Measurements from ENCODE around the gene FOXO6. TPM values are rescaled to one million over a fixed set of nuclear protein-coding genes. Genes with fewer than 3 reads are reported as not detected.
A peak's percentile ranks its signal among the peaks of the same experiment; 100 is the strongest.

FOXO6 gene
- total RNA-seq, 1 donor from 2014 or later = 2.6 TPM

- no peaks in the 10 kb centered on the region for H3K9me3 ChIP-seq (ENCODE audit: control insufficient read depth in 3 of 3, low read length in 3 of 3)
- H3K27ac ChIP-seq (ENCODE audit: low read depth, low read length) = peak overlapping the region; percentile 93
- H3K9ac ChIP-seq (ENCODE audit: low read depth in 1 of 3, low read length in 3 of 3) = peak overlapping the region; percentile 22 to 81 (median 60)
- no peaks in the 10 kb centered on the region for H3K27me3 ChIP-seq (ENCODE audit: control insufficient read depth in 3 of 3, insufficient read depth in 3 of 3, low read length in 3 of 3)
- no peaks in the 10 kb centered on the region for H3K36me3 ChIP-seq (ENCODE audit: control insufficient read depth in 3 of 3, insufficient read depth in 3 of 3, low read length in 3 of 3)
- peak overlapping the region in 2 of 3 donors; percentile 8 to 36 for H3K4me3 ChIP-seq (ENCODE audit: low read length in 3 of 3)
- H3K4me1 ChIP-seq (ENCODE audit: control insufficient read depth in 3 of 3, insufficient read depth in 3 of 3, low read length in 3 of 3) = peaks cover 17 to 32% (median 29%) of the 10 kb centered on the region in 3 donors
These were observed 19.3 kb upstream of the FOXO6 start for GRCh38 chr1:41341772-41342562.

- no peaks in the 10 kb centered on the region for H3K27me3 ChIP-seq (ENCODE audit: control insufficient read depth in 3 of 3, insufficient read depth in 3 of 3, low read length in 3 of 3)
- H3K4me3 ChIP-seq (ENCODE audit: low read length in 3 of 3) = peak overlapping the region in 1 of 3 donors; percentile 36
- H3K9ac ChIP-seq (ENCODE audit: low read depth in 1 of 3, low read length in 3 of 3) = peak overlapping the region; percentile 22 to 81 (median 60)
- no peaks in the 10 kb centered on the region for H3K9me3 ChIP-seq (ENCODE audit: control insufficient read depth in 3 of 3, low read length in 3 of 3)
- peaks cover 17 to 35% (median 29%) of the 10 kb centered on the region in 3 donors for H3K4me1 ChIP-seq (ENCODE audit: control insufficient read depth in 3 of 3, insufficient read depth in 3 of 3, low read length in 3 of 3)
- no peaks in the 10 kb centered on the region for H3K36me3 ChIP-seq (ENCODE audit: control insufficient read depth in 3 of 3, insufficient read depth in 3 of 3, low read length in 3 of 3)
- H3K27ac ChIP-seq (ENCODE audit: low read depth, low read length) = peak overlapping the region; percentile 93
These were observed 18.4 kb upstream of the FOXO6 start for GRCh38 chr1:41342774-41343355.

GRCh38 chr1:41343790-41344699 lies 17.2 kb upstream of the FOXO6 start:
- Histone ChIP-seq H3K9me3 (ENCODE audit: control insufficient read depth in 3 of 3, low read length in 3 of 3) (no peaks in the 10 kb centered on the region), H3K4me3 (ENCODE audit: low read length in 3 of 3) (no peak overlapping the region), H3K27ac (ENCODE audit: low read depth, low read length) (peak overlapping the region; percentile 93), H3K27me3 (ENCODE audit: control insufficient read depth in 3 of 3, insufficient read depth in 3 of 3, low read length in 3 of 3) (no peaks in the 10 kb centered on the region), H3K36me3 (ENCODE audit: control insufficient read depth in 3 of 3, insufficient read depth in 3 of 3, low read length in 3 of 3) (no peaks in the 10 kb centered on the region), H3K9ac (ENCODE audit: low read depth in 1 of 3, low read length in 3 of 3) (no peak overlapping the region), H3K4me1 (ENCODE audit: control insufficient read depth in 3 of 3, insufficient read depth in 3 of 3, low read length in 3 of 3) (peaks cover 17 to 35% (median 29%) of the 10 kb centered on the region in 3 donors)

- H3K36me3 ChIP-seq (ENCODE audit: control insufficient read depth in 3 of 3, insufficient read depth in 3 of 3, low read length in 3 of 3) = no peaks in the 10 kb centered on the region
- H3K9me3 ChIP-seq (ENCODE audit: control insufficient read depth in 3 of 3, low read length in 3 of 3) = no peaks in the 10 kb centered on the region
- no peaks in the 10 kb centered on the region for H3K27me3 ChIP-seq (ENCODE audit: control insufficient read depth in 3 of 3, insufficient read depth in 3 of 3, low read length in 3 of 3)
- peaks cover 17 to 35% (median 29%) of the 10 kb centered on the region in 3 donors for H3K4me1 ChIP-seq (ENCODE audit: control insufficient read depth in 3 of 3, insufficient read depth in 3 of 3, low read length in 3 of 3)
- no peak overlapping the region for H3K9ac ChIP-seq (ENCODE audit: low read depth in 1 of 3, low read length in 3 of 3)
- H3K27ac ChIP-seq (ENCODE audit: low read depth, low read length) = no peak overlapping the region
- no peak overlapping the region for H3K4me3 ChIP-seq (ENCODE audit: low read length in 3 of 3)
These were observed 16.5 kb upstream of the FOXO6 start for GRCh38 chr1:41344708-41345159.

- Histone ChIP-seq H3K27ac (ENCODE audit: low read depth, low read length) (no peak overlapping the region), H3K36me3 (ENCODE audit: control insufficient read depth in 3 of 3, insufficient read depth in 3 of 3, low read length in 3 of 3) (no peaks in the 10 kb centered on the region)
These were observed 15.7 kb upstream of the FOXO6 start for GRCh38 chr1:41345434-41346075.

GRCh38 chr1:41347276-41347675 lies 14.0 kb upstream of the FOXO6 start:
- no peak overlapping the region for H3K4me3 ChIP-seq (ENCODE audit: low read length in 3 of 3)
- H3K36me3 ChIP-seq (ENCODE audit: control insufficient read depth in 3 of 3, insufficient read depth in 3 of 3, low read length in 3 of 3) = no peaks in the 10 kb centered on the region
- no peak overlapping the region for H3K9ac ChIP-seq (ENCODE audit: low read depth in 1 of 3, low read length in 3 of 3)
- H3K27ac ChIP-seq (ENCODE audit: low read depth, low read length) = no peak overlapping the region
- peaks cover 8 to 24% (median 16%) of the 10 kb centered on the region in 3 donors for H3K4me1 ChIP-seq (ENCODE audit: control insufficient read depth in 3 of 3, insufficient read depth in 3 of 3, low read length in 3 of 3)
- no peaks in the 10 kb centered on the region for H3K27me3 ChIP-seq (ENCODE audit: control insufficient read depth in 3 of 3, insufficient read depth in 3 of 3, low read length in 3 of 3)
- no peaks in the 10 kb centered on the region for H3K9me3 ChIP-seq (ENCODE audit: control insufficient read depth in 3 of 3, low read length in 3 of 3)

More at GRCh38 chr1:41345434-41346075, 15.7 kb upstream of the FOXO6 start:
- Histone ChIP-seq H3K4me3 (ENCODE audit: low read length in 3 of 3) (no peak overlapping the region), H3K4me1 (ENCODE audit: control insufficient read depth in 3 of 3, insufficient read depth in 3 of 3, low read length in 3 of 3) (peaks cover 17 to 35% (median 29%) of the 10 kb centered on the region in 3 donors), H3K27me3 (ENCODE audit: control insufficient read depth in 3 of 3, insufficient read depth in 3 of 3, low read length in 3 of 3) (no peaks in the 10 kb centered on the region), H3K9me3 (ENCODE audit: control insufficient read depth in 3 of 3, low read length in 3 of 3) (no peaks in the 10 kb centered on the region), H3K9ac (ENCODE audit: low read depth in 1 of 3, low read length in 3 of 3) (no peak overlapping the region)

- Histone ChIP-seq H3K36me3 (ENCODE audit: control insufficient read depth in 3 of 3, insufficient read depth in 3 of 3, low read length in 3 of 3) (no peaks in the 10 kb centered on the region), H3K9ac (ENCODE audit: low read depth in 1 of 3, low read length in 3 of 3) (no peak overlapping the region), H3K9me3 (ENCODE audit: control insufficient read depth in 3 of 3, low read length in 3 of 3) (no peaks in the 10 kb centered on the region), H3K27me3 (ENCODE audit: control insufficient read depth in 3 of 3, insufficient read depth in 3 of 3, low read length in 3 of 3) (no peaks in the 10 kb centered on the region), H3K27ac (ENCODE audit: low read depth, low read length) (no peak overlapping the region), H3K4me3 (ENCODE audit: low read length in 3 of 3) (no peak overlapping the region), H3K4me1 (ENCODE audit: control insufficient read depth in 3 of 3, insufficient read depth in 3 of 3, low read length in 3 of 3) (peaks cover 0 to 15% (median 6%) of the 10 kb centered on the region in 3 donors)
These were observed 12.8 kb upstream of the FOXO6 start for GRCh38 chr1:41348394-41348793.

- Histone ChIP-seq H3K27me3 (ENCODE audit: control insufficient read depth in 3 of 3, insufficient read depth in 3 of 3, low read length in 3 of 3) (no peaks in the 10 kb centered on the region), H3K36me3 (ENCODE audit: control insufficient read depth in 3 of 3, insufficient read depth in 3 of 3, low read length in 3 of 3) (no peaks in the 10 kb centered on the region), H3K9me3 (ENCODE audit: control insufficient read depth in 3 of 3, low read length in 3 of 3) (no peaks in the 10 kb centered on the region), H3K9ac (ENCODE audit: low read depth in 1 of 3, low read length in 3 of 3) (no peak overlapping the region), H3K4me1 (ENCODE audit: control insufficient read depth in 3 of 3, insufficient read depth in 3 of 3, low read length in 3 of 3) (peaks cover 0 to 9% (median 7%) of the 10 kb centered on the region in 3 donors), H3K4me3 (ENCODE audit: low read length in 3 of 3) (no peak overlapping the region), H3K27ac (ENCODE audit: low read depth, low read length) (no peak overlapping the region)
These were observed 11.7 kb upstream of the FOXO6 start for GRCh38 chr1:41349361-41350054.

GRCh38 chr1:41350055-41350378 lies 11.2 kb upstream of the FOXO6 start:
- Histone ChIP-seq H3K9ac (ENCODE audit: low read depth in 1 of 3, low read length in 3 of 3) (no peak overlapping the region), H3K9me3 (ENCODE audit: control insufficient read depth in 3 of 3, low read length in 3 of 3) (no peaks in the 10 kb centered on the region), H3K36me3 (ENCODE audit: control insufficient read depth in 3 of 3, insufficient read depth in 3 of 3, low read length in 3 of 3) (no peaks in the 10 kb centered on the region), H3K4me3 (ENCODE audit: low read length in 3 of 3) (no peak overlapping the region), H3K27ac (ENCODE audit: low read depth, low read length) (no peak overlapping the region), H3K27me3 (ENCODE audit: control insufficient read depth in 3 of 3, insufficient read depth in 3 of 3, low read length in 3 of 3) (no peaks in the 10 kb centered on the region), H3K4me1 (ENCODE audit: control insufficient read depth in 3 of 3, insufficient read depth in 3 of 3, low read length in 3 of 3) (peaks cover 0 to 8% (median 7%) of the 10 kb centered on the region in 3 donors)

Data from skeletal muscle tissue (tissue), 4 donors.